Gastroesophageal sphincter (tissue), 3 donors: Measurements from ENCODE around the gene DUS3L.

ENCODE experiments used
- EP300 ChIP-seq: sonication (generic); formaldehyde crosslinking; IDR thresholded peaks from one replicate; pipeline ENCODE4 v1.6.1; 2017; ENCODE audit warnings: antibody characterized with exemption, mild to moderate bottlenecking
- TF ChIP-seq, protein P1 (sequence below), 4 experiments: fragments of 200-600 bp in 2 of 4; fragments of 450-650 bp in 2 of 4; sonication (generic) in 1 of 4; IDR thresholded peaks; one replicate each; pipeline ENCODE4 v1.5.1; 2017 to 2019; ENCODE audit warnings: antibody characterized with exemption in 4 of 4, mild to moderate bottlenecking in 2 of 4, moderate library complexity in 2 of 4

DNA sequence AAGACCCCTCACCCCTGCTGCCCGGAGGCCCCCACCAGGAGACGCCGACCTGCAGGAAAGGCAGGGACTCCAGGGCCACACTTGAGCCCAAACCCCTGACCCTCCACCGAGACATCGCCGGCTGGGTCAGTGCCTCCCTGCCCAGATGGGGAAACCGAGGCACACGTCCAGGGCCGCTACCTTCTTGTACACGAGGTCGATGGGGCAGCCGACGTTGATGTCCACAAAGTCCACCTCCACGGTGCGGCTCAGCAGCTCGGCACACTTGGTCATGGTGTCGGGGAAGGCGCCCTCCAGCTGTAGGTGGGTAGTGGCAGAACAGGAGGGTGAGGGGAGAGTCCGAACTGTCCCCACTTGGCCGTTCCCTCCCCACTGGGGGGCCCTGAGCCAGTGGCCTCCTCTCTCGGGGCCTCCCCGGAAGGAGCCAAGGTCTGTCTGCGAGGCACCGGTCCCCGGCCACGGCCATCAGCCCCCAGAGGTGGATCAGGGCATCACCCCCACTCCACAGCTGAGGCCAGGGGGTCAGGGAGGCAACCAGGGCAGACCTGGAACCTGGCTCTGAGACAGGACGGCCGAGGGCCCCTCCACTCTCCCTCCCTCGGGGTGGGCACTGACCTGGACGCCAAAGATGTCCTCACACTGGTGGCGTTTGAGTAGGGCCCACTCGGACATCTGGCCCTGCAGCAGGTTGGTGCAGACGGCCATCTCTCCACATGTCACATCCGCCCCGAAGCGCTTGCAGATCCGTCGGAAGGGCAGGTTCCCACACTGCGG, 3.4 kb downstream of the DUS3L start:
- TF ChIP-seq, protein P1, sequence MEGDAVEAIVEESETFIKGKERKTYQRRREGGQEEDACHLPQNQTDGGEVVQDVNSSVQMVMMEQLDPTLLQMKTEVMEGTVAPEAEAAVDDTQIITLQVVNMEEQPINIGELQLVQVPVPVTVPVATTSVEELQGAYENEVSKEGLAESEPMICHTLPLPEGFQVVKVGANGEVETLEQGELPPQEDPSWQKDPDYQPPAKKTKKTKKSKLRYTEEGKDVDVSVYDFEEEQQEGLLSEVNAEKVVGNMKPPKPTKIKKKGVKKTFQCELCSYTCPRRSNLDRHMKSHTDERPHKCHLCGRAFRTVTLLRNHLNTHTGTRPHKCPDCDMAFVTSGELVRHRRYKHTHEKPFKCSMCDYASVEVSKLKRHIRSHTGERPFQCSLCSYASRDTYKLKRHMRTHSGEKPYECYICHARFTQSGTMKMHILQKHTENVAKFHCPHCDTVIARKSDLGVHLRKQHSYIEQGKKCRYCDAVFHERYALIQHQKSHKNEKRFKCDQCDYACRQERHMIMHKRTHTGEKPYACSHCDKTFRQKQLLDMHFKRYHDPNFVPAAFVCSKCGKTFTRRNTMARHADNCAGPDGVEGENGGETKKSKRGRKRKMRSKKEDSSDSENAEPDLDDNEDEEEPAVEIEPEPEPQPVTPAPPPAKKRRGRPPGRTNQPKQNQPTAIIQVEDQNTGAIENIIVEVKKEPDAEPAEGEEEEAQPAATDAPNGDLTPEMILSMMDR (IDR thresholded peaks at IDR 0.05): no peak
- TF ChIP-seq EP300: no peak
